SIG-M5 treated with dmso at 0.1 percent for 504 hours (cell line): ENCODE results near the gene MUC5B.
"Not testable (repeated sequence)": the region's sequence is repeated elsewhere in the genome, so short reads cannot be mapped to it uniquely, and the experiment has no call there.

Experiments used
- DNase-seq: peaks from one replicate; lab custom pipeline; 2025; ENCODE audit not compliant: unreplicated experiment; lab: John Stamatoyannopoulos, UW

Gene MUC5B, protein sequence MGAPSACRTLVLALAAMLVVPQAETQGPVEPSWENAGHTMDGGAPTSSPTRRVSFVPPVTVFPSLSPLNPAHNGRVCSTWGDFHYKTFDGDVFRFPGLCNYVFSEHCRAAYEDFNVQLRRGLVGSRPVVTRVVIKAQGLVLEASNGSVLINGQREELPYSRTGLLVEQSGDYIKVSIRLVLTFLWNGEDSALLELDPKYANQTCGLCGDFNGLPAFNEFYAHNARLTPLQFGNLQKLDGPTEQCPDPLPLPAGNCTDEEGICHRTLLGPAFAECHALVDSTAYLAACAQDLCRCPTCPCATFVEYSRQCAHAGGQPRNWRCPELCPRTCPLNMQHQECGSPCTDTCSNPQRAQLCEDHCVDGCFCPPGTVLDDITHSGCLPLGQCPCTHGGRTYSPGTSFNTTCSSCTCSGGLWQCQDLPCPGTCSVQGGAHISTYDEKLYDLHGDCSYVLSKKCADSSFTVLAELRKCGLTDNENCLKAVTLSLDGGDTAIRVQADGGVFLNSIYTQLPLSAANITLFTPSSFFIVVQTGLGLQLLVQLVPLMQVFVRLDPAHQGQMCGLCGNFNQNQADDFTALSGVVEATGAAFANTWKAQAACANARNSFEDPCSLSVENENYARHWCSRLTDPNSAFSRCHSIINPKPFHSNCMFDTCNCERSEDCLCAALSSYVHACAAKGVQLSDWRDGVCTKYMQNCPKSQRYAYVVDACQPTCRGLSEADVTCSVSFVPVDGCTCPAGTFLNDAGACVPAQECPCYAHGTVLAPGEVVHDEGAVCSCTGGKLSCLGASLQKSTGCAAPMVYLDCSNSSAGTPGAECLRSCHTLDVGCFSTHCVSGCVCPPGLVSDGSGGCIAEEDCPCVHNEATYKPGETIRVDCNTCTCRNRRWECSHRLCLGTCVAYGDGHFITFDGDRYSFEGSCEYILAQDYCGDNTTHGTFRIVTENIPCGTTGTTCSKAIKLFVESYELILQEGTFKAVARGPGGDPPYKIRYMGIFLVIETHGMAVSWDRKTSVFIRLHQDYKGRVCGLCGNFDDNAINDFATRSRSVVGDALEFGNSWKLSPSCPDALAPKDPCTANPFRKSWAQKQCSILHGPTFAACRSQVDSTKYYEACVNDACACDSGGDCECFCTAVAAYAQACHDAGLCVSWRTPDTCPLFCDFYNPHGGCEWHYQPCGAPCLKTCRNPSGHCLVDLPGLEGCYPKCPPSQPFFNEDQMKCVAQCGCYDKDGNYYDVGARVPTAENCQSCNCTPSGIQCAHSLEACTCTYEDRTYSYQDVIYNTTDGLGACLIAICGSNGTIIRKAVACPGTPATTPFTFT (N-terminal part only)

DNA sequence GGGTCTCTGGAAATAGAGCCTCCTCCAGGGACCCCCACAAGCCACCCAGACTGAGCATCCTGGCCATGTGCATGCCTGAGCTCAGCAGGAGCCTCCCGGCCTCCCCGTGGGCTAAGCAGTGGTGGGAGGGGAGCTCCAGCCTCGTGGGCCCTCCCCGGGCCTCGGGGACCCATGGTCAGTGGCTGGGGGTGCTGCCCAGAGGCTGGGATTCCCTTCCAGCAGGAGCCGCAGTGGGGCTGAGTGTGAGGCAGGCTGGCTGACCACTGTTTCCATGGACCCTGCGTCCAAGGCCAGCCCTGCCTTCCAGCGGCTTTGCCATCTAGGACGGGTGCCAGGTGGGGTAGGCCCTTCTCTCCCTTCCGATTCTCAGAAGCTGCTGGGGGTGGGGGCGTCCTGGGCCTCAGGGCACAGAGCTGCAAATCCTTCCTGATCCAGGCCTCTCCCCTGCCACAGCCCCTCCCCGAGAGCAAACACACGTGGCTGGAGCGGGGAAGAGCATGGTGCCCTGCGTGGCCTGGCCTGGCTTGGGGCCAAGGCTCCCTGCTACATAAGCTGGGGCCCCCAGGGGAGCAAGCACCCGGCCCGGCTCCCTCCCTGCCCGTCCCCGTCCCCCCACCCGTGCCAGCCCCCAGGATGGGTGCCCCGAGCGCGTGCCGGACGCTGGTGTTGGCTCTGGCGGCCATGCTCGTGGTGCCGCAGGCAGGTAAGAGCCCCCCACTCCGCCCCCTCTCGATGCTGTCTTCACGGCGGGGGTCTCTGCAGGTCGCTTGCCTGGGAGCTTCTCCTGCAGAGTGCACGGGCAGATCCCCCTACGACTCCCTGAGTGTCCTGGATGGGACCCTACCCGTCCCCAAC lies at the start of gene MUC5B:
MUC5B (plus strand) TSS at position 576 of the 855 bp plus-strand sequence; CDS start at position 634, 58 bp downstream.
- no peak for DNase-seq

DNA sequence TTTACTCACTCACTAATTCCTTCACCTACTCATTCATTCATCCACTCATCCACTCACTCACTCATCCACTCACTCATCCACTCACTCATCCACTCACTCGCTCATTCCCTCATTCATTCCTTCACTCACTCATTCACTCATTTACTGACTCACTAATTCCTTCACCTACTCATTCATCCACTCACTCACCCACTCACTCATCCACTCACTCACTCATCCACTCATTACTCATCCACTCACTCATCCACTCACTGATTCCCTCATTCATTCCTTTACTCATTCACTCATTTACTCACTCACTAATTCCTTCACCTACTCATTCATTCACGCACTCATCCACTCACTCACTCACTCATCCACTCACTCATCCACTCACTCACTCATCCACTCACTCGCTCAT lies 49.5 kb upstream of the MUC5B start:
- not testable (repeated sequence) for DNase-seq

DNA sequence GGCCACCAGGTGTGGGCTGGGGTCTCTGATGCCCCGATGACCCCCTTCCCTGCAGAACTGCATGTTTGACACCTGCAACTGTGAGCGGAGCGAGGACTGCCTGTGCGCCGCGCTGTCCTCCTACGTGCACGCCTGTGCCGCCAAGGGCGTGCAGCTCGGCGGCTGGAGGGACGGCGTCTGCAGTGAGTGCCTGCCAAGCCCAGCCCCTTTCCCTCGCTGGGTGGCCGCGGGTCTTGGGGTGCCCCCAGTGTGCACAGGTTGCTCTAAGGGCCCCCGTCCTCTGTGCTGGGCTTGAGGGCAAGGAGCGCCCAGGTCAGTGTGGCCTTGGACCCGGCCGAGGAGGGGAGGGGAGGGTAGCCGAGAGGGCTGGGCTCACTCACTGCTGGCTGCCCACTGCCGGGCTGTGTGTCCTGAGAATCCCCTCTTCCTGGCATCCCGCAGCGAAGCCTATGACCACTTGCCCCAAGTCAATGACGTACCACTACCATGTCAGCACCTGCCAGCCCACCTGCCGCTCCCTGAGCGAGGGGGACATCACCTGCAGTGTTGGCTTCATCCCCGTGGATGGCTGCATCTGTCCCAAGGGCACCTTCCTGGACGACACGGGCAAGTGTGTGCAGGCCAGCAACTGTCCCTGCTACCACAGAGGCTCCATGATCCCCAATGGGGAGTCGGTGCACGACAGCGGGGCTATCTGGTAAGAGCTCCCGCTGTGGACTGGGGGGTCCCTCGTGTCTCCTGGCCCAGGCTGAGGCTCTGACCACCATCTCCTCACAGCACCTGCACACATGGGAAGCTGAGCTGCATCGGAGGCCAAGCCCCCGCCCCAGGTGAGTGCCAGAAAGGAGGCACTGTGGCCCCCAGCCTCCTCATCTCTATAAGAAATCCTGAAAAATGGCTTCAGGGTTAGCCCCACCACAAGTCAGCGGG lies 48.2 kb upstream of the MUC5B start:
- no peak for DNase-seq

DNA sequence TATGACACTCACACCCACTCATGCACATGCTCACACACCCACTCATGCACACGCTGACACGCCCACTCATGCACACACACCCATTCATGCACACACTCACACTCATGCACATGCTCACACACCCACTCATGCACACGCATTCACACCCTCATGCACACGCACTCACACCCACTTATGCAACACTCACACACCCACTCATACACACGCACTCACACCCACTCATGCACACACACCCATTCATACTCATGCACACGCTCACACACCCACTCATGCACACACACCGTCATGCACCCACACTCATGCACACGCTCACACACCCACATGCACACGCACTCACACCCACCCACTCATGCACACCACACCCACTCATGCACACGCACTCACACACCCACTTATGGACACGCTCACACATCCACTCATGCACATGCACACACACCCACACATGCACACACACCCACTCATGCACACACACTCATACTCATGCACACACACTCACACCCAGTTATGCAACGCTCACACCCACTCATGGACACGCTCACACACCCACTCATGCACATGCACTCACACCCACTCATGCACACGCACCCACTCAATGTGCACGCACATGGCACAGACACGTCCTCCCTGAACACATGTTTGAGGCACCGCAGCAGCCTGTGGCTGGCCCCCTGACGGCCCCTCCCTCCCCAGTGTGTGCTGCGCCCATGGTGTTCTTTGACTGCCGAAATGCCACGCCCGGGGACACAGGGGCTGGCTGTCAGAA lies 47.2 kb upstream of the MUC5B start:
- no peak for DNase-seq

DNA sequence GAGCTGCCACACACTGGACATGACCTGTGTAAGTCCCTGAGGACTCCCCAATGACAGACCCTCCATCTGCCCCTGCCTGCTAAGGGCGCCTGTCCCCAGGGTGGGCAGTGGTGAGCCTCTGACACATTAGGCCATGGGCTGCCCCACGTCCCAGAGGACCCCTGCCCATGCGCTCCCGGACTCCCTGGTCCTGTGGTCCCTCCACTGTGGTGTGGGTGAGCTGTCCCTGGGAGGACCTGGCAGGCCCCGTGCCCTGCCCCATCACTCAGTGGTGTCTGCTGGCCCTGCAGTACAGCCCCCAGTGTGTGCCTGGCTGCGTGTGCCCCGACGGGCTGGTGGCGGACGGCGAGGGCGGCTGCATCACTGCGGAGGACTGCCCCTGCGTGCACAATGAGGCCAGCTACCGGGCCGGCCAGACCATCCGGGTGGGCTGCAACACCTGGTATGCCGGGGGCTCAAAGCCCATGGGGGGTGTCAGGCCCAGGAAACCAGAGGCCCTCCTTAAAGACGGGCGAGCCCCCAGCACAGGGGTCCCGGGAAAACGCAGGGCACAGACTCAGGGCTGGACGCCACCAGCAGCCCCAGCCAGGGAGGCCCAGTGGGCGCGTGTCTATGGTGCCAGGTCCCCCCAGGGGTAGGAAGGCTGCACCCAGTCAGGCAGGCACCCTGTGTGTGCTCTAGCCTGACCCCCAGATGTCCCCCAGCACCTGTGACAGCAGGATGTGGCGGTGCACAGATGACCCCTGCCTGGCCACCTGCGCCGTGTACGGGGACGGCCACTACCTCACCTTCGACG lies 46.4 kb upstream of the MUC5B start:
- DNase-seq: no peak

DNA sequence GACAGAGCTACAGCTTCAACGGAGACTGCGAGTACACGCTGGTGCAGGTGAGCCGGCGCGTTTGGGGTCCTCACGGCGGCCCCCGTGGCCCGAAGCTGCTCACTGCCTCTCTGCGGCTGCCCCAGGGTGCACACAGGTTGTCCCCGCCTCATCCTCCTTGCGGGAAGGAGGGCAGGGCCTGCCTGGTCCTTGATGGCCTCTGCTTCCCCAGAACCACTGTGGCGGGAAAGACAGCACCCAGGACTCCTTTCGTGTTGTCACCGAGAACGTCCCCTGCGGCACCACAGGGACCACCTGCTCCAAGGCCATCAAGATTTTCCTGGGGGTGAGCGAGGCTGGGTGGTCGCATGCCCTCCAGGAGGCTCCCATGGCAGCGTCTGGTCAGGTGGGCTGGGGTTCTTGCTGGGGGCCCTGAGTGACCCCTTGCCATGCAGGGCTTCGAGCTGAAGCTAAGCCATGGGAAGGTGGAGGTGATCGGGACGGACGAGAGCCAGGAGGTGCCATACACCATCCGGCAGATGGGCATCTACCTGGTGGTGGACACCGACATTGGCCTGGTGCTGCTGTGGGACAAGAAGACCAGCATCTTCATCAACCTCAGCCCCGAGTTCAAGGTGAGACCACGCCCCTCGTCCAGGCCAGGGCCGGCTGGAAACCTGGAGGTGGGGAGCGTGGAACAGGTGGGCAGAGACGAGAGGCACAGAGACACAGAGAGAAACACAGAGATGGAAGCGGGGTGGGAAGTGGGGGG lies 45.7 kb upstream of the MUC5B start:
- no peak for DNase-seq

DNA sequence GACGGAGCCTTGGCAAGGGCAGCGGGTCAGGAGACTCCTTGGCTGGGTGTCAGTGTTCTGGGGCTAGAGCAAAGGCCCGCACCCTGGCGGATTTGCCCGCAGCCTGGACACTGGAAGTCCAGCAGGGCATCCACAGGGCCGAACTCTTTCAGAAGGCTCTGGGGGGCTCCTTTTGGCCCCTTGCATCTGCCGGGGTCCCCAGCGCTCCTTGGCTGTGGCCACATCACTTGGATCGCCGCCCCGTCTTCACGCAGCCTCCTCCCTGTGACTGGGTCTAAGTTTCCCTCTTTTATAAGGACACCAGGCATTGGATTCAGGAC lies 45.1 kb upstream of the MUC5B start:
- no peak for DNase-seq

DNA sequence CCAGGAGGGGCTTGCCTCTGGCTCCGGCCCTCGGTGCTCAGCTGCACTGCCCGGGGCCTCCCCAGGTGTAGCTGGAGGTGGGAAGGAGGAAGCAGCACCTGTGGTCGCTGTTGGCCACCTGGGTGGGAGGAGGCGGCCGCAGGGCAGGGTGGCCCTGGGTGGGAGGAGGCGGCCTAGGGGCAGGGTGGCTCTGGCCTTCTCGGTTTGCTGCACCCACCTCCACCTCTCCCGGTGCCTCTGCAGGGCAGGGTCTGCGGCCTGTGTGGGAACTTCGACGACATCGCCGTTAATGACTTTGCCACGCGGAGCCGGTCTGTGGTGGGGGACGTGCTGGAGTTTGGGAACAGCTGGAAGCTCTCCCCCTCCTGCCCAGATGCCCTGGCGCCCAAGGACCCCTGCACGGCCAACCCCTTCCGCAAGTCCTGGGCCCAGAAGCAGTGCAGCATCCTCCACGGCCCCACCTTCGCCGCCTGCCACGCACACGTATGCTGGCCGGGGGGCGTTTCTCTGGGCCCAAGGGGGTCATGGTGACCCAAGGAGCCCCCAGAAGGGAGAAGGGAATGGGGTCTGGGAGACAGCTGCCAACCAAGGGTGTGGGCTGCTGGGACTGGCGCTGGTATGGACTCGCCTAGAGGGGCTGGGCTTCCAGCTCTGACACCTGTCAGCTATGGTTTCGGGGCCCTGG lies 44.5 kb upstream of the MUC5B start:
- DNase-seq: no peak

DNA sequence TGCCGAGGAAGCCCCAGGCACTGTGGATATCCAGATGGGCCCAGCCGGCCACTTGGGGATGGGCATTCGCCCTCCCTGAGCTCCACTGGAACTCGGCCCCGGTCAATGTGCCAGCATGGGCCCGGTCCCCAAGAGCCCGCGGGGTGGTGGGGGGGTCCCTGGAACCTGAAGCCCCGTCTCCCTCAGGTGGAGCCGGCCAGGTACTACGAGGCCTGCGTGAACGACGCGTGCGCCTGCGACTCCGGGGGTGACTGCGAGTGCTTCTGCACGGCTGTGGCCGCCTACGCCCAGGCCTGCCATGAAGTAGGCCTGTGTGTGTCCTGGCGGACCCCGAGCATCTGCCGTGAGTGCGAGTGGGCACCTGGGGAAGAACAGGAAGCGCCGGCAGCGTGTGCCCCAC lies 44.0 kb upstream of the MUC5B start:
- DNase-seq: no peak

DNA sequence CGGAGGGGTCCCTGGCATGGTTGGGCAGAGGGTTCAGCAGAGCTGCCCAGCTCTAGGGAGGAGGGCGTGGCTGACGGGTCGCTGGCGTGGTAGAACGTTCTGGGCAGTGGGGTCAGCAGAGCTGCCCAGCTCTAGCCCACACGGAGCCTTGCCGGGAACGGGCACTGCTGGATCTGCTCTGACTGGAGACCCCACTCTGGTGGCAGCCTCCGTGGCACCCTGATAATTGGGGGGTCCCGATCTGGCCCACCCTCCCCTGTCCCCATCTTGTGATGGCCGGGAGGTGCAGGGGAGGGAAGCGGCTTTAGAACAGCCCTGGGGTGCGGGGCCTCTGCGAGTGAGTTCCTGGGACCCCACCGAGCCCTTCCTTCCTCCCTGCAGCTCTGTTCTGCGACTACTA lies 43.2 kb upstream of the MUC5B start:
- DNase-seq: no peak

DNA sequence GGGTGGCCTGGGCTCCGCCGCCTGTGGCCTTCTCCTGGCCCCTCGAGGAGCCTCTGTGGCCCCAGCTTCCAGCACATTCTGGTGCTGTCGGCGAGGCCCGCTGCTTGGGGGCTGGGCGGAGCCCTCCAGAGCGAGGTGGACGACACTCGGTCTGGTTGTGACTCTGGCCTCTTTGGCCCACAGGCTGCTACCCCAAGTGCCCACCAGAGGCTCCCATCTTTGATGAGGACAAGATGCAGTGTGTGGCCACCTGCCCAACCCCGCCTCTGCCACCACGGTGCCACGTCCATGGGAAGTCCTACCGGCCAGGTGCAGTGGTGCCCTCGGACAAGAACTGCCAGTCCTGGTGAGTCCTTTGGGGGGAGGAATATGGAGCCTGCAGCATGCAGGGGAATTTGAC lies 42.7 kb upstream of the MUC5B start:
- no peak for DNase-seq

DNA sequence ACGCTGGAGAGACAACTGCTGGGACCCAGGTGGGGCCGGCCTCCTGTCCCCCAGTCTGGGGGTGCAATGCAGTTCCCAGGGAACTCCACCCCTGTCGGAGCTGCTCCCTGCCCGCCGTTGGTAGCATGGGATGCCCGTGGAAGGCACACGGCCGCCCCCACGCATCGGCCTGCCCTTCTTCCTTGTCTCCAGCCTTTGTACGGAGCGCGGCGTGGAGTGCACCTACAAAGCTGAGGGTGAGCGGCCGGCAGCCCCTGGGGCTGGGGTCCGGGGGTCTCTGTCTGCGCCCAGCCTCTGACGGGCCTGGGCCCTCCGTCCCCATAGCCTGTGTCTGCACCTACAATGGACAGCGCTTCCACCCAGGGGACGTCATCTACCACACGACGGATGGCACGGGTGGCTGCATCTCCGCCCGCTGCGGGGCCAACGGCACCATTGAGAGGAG lies 41.9 kb upstream of the MUC5B start:
- DNase-seq: no peak

DNA sequence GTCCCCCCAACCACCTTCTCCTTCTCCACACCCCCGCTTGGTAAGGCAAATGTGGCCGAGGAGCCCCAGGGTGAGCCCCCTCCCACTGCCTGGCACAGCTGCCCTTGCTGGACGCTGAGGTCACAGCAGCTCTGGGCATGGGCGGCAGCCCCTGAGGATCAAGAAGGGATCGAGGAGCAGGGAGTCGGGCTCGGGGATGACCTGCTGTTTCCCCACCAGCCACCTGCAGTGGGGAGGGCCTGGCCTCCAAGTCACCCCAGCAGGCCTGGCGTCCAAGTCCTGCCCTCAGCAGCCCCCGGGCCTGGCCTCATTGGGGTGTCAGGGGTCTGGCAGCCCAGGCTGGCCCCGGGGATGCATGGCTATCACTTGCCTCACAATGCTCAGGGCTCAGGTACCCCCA lies 41.4 kb upstream of the MUC5B start:
- DNase-seq: no peak

DNA sequence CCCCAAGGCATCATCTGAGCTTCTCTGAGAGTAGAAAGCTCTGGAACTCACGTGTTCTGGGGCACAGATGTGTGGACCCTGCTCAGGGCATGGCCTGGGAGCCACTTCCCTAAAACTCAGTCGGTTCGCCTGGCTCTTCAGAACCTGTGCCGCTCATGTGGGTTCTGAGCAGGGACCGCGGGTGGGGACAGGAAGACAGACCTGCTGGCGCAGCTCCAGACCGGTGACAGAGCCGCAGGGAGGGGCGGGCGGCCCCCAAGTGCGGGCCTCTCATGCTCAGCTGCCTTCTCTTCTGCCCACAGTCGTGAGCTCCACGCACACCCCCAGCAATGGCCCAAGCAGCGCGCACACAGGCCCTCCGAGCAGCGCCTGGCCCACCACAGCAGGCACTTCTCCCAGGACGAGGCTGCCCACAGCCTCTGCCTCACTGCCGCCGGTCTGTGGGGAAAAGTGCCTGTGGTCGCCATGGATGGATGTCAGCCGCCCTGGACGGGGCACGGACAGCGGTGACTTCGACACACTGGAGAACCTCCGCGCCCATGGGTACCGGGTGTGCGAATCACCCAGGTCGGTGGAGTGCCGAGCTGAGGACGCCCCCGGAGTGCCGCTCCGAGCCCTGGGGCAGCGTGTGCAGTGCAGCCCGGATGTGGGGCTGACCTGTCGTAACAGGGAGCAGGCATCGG lies 40.9 kb upstream of the MUC5B start:
- no peak for DNase-seq

DNA sequence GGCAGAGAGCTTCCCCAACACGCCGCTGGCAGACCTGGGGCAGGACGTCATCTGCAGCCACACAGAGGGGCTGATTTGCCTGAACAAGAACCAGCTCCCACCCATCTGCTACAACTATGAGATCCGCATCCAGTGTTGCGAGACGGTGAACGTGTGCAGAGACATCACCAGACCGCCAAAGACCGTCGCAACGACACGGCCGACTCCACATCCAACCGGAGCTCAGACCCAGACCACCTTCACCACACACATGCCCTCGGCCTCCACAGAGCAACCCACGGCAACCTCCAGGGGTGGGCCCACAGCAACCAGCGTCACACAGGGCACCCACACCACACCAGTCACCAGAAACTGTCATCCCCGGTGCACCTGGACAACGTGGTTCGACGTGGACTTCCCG lies 38.7 kb upstream of the MUC5B start:
- not testable (repeated sequence) for DNase-seq
